Placental pericyte (primary cell): Measurements from ENCODE around the gene UQCC5. TPM values are rescaled to one million over a fixed set of nuclear protein-coding genes. Genes with fewer than 3 reads are reported as not detected.

ENCODE experiments used
- small RNA-seq: library from RNA; depleted of rRNA; stranded (forward); fragments of <200 nt; gene quantifications from one replicate; pipeline ENCODE3, GENCODE V24; 2012; ENCODE audit warnings: low replicate concordance
- total RNA-seq: library from RNA; depleted of rRNA; stranded (reverse); fragments of >200 nt; gene quantifications from 2 replicates; pipeline ENCODE4 v1.2.3, GENCODE V29; 2012

Gene UQCC5
- total RNA-seq, result 0.88 and 7.3 TPM in 2 replicates

GRCh38 chr3:52536369-52537164 lies at the start of gene UQCC5:
TSS of gene UQCC5 (plus strand) at chr3:52536605. CDS start at chr3:52536756, 151 bp downstream.

GRCh38 chr3:52494886-52495495 lies 41.4 kb upstream of the UQCC5 start, which contains the start of gene STAB1:
TSS of gene STAB1 (plus strand) at chr3:52495338. CDS start at chr3:52495414, 76 bp downstream.

GRCh38 chr3:52533623-52534280 lies 2.7 kb upstream of the UQCC5 start, which contains the start of gene NT5DC2:
TSS of gene NT5DC2 (minus strand) at chr3:52533857. CDS start at chr3:52533737, 120 bp downstream.

Small RNA genes lying within 50 kb of the gene (small RNA-seq; reads per million reads assigned to genes)
- not detected for gene RNU6-856P
- gene RNU6ATAC16P, result 0.10 reads per million

Other genes with a start within 250 kb of the UQCC5 start
- gene GLYCTK, start 248.8 kb upstream of the UQCC5 start, total RNA-seq, result 15.5 and 16.4 TPM in 2 replicates
- gene DNAH1, start 220.3 kb upstream of the UQCC5 start, total RNA-seq, result 7.0 and 7.7 TPM in 2 replicates
- gene BAP1, start 126.6 kb upstream of the UQCC5 start, total RNA-seq, result 56.9 and 70.0 TPM in 2 replicates
- 2.8 and 6.2 TPM in 2 replicates for gene PHF7, start 125.9 kb upstream of the UQCC5 start, total RNA-seq
- under 0.01 TPM in 2 replicates for gene SEMA3G, start 91.5 kb upstream of the UQCC5 start, total RNA-seq
- gene TNNC1, start 82.6 kb upstream of the UQCC5 start, total RNA-seq, result 2.0 TPM in 1 of 2 replicates, not detected in the other
- gene NISCH, start 81.0 kb upstream of the UQCC5 start, total RNA-seq, result 50.3 and 57.0 TPM in 2 replicates
- under 0.01 and 0.57 TPM in 2 replicates for gene STAB1, start 41.3 kb upstream of the UQCC5 start, total RNA-seq
- 57.3 and 68.6 TPM in 2 replicates for gene NT5DC2, start 2.7 kb upstream of the UQCC5 start, total RNA-seq
- gene PBRM1, start 149.3 kb downstream of the UQCC5 start, total RNA-seq, result 86.4 and 93.6 TPM in 2 replicates
- gene GNL3, start 149.4 kb downstream of the UQCC5 start, total RNA-seq, result 134 and 171 TPM in 2 replicates
- gene GLT8D1, start 169.2 kb downstream of the UQCC5 start, total RNA-seq, result 80.5 and 96.1 TPM in 2 replicates
- 70.2 and 75.5 TPM in 2 replicates for gene SPCS1, start 169.5 kb downstream of the UQCC5 start, total RNA-seq
- gene NEK4, start 234.3 kb downstream of the UQCC5 start, total RNA-seq, result 23.2 and 34.8 TPM in 2 replicates
- not detected in 2 replicates for gene ITIH1, start 241.0 kb downstream of the UQCC5 start, total RNA-seq